ENCODE data around the gene RCAN2.
"Not testable (repeated sequence)": the region's sequence is repeated elsewhere in the genome, so short reads cannot be mapped to it uniquely, and the experiment has no call there.

The RCAN2 gene

DNA sequence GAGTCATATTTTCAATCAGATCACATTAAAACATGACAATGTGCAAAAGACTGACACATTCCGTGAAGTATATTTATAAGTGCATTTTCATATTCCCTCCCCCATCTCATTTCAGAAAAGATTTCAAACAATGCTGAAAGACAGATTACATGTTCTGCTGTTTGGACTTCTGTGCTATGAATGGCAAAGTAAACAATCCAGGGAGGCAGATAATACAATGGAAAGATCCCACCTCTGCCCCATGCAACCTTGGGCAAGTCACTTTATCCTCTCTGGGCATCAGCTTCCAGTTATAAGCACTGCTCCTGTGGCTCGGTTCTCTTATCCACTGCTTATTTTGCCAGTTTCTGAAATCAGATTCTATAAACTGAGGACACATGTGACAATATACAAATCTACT, 110.2 kb downstream of the RCAN2 start:
- peak; percentile 44 for DNase-seq

DNA sequence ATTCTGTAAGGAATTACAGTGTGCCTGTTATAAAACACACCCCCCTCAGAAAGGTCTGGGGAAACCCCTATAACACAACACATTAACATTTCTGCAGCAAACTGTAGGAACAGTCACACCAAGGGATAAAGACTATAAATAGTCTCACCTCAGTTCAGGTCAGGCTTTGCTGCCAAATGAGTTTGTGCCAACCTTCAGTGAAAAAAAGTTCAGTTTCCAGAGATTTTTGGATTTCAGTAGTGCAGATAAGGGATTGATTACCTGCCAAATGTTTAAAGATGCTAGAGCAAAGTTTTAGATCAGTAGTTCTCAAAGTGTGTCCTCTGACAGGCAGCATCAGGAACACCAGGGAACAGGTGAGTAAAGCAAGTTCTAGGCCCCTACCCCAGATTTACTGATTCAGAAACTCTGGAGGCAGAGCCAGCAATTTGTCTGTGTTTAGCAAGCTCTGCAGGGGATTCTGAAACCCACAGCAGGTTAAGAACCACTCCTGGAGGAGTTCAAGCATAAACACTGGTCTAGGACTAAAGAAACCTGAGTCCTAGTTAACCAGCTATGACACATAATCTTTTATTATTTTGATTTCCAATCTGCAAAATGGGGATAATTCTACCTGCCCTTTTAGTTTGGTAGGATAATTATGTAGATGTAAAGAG, 111.0 kb downstream of the RCAN2 start:
- DNase-seq = peak; percentile 31

DNA sequence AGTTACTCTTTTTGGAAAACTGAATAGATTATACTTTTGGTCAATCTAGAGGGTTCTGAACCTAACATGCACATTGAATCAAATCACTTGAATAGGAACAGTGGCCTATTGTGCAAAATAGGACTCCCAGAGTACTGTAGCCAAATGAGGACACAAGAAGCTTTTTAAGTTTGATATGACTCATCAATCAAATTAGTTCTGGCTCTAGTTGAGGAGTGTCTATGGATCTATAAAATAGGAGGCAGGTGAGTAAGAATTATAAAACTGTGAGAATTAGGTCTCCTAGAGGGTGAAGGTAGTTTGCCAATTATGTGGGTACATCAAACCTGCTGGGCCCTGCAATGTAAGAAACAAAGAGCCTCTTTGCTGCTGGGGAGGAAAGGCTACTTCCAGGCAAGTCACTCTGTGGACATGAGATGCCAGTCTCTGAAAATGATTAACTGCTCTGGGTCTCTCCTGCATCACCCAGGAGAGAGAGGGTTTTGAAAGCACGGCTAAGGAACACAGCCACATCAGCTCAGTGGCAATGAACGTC, 112.3 kb downstream of the RCAN2 start:
- DNase-seq = no peak

DNA sequence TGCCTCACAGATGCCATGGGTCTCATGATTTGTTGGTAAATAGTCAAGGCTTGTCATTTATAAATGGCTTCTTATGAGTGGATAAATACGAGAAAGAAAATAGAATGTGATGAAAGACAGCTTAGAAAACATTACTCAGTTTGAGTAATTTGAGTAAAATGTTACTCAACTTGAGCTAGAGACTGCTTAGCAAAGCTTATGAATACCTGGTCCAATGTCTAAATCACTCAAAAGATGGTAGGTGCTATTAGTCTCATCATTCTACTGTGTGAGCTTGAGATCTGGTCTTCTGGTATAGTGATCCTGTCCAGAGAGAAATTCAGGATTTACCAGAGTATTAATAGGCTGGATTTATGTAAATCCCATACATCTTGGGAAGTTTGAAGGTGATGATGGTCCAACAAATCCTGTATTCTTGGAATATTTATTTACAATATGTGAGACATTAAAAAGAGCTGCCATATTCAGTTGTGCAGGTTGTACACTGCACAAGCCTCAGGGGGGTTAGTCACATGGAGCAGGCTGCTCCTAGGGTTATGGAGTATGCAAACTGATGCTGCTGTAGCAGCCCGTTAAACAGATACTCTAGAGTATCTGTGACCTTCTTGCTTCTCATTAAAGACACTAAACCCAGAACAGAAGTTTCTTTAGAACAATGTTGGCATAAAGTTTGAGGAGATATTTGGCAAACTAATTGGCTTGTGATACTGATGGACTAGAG, 112.9 kb downstream of the RCAN2 start:
- DNase-seq = no peak

DNA sequence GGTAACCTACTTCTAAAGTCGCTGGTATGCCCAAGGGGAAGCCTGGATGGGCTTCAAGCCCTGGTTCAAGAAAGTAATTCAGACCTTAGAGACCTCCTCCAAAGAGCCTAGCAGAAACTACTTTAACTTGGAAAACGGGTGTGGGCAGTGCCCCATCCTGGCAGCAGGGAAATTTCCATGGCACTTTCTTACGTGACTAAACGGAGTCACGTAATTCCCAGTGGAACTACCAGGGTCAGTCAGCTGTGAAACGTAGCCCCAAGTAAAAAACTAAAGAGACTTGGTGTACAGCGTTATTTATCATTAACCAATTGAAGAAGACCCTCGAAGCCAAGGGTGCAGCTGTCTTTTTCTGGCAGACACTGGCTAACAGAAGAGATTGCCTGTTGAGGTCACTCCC, 114.0 kb downstream of the RCAN2 start:
- DNase-seq = no peak

DNA sequence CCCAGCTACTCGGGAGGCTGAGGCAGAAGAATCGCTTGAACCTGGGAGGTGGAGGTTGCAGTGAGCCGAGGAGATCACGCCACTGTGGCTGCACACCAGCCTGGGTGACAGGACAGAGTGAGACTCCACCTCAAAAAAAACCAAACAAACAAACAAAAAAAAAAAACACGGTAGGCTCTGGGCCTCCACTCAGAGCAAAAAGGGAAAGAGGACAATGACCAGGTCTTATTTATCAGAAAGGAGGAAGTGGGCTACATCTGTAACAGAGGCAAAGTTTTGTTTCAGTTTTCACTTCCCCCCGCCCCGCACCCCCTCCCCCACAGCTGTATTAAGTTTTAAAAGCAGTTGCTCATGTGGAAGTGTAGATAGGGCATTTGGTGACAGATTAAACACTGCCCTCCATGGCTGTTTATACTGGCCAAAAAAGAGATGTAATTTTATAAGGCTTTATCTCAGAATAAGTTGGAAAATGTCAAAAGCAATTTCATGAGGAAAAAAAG, 114.6 kb downstream of the RCAN2 start:
- DNase-seq = no peak

DNA sequence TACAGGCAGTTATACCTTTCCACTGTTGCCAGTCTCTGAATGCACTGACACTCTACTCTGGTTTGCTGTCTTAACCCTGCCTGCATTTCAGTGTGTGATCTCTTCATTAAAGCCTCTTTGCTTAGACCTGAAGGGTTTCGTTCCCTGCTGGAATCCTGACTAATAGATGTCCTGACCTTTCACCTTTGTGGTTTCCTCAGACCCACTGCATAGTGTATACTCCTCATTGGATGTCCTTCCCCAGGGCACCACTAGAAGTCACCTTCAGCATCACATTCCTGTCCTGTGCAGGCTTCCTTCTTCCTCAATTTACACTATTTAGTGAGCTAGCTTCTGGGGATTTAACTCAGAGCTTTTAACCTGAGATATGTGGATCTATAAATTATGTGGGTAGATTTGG, 120.6 kb downstream of the RCAN2 start:
- no peak for DNase-seq

DNA sequence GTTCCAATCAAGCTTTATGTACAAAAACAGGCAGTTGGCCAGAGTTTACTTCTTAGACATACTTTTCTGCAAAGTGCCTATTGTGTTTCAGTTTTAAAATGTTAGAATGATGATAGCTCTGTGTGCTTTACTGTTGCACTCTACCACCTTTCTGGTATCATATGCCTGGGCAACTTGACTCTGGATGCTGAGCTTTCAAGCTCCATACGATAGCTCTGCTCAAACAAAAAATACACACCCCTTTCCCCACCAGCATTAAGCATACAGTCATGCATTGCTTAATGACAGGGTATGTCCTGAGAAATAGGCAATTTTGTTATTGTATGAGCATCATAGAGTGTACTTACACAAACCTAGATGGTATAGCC, 123.1 kb downstream of the RCAN2 start:
- DNase-seq = no peak

DNA sequence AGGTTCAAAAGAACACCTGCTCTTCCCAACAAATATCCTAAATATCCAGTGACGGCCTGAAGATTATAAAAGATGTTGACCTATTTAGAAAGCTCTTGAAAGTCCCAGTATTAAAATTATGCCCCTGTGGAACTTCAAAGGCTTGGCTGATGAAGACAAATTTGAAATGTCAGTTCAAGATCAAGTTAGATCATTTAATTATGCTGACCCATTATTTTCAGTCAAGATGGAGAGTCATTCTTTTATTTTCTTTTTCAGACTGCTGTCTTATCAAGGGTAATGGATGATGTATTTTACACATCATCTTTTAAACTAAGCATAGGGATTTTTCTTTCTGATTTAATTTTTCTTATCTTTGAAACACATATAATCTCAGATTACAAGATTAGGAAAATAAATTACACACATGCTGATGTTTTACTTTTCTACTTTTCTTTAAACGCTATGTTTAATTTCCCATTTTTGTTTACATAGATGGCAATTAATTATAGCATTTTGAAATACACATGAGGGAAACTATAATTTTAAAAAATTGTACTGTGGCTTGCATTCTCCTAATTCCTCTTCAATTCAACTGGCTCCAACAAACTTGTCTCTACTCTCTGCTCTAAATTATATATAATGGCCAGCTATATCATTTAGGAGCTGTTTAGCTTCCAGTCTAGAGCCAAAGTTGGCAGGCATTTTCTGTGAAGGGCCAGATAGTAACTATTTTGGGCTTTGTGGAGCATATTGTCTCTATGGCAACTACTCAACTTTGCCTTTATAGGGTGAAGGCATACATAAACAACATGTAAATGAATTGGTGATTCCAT, 123.7 kb downstream of the RCAN2 start:
- peak; percentile 58 for DNase-seq

DNA sequence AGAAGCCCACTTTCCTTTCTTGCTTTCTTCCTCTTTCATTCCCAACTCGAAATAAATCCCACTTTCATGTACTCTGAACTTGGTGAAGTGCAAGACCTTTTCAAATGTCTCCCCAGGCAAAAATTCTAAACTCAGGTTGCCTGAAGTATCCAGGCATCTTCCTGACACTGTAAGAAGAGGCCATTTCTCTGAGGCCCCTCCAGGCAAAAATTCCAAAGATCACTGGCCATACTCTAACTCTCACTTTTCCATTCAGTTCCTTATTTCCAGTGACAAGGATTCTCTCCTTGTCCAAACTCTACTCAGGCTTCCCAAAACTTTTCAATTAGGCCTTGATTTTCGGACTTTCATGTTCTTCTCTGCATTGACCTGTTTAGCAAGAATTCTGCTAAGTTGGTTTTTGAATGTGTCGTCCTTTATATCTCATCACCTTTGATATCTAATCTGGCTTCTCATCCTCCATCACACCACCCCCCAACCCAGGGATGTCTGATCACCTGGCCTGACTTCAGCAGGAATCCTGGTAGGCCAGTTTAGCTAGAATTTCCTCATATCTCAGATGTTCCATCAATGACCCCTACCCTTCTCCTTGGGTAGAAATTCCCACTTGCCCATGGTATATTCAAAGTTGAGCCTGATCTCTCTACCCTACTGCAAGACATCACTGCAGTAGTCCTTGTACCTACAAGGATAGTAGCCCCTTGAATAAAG, 124.9 kb downstream of the RCAN2 start:
- DNase-seq = no peak

DNA sequence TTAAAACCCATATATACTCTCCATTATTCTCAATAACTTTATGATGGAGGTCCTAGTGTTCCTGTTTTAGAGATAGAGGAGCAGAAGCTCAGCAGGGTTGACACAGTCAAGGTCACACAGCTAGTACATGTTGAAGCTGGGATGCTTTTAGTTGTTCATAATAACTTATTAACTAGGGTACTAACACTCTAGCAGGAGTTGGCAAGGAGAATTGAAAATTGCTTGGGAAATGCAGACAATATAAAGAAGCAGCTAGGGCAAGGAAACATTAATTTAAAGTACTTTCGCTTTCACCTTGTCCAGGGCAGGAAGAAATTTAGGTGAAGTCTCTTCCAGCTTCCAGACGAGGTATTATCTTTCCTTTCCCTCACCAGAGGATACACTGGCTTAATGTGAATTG, 133.7 kb downstream of the RCAN2 start:
- no peak for DNase-seq

DNA sequence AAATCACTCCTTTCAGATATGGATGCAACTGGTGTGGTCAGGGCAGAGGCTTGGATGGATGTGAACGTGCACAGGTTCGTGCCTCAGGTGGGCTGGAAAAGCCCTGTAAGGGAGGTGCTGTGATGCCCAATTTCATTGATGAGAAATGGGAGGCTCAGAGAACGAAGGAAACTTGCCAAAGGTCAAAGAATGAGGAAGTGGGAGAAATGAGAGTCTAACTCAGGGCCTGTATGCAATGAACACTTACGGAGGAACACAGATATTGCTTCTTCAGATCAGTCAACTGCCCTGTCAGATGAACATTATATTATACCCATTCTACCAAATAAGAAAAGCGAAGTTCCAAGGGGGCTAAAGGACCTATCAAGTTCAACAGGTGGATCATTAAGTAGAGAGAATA, 134.7 kb downstream of the RCAN2 start:
- no peak for DNase-seq

DNA sequence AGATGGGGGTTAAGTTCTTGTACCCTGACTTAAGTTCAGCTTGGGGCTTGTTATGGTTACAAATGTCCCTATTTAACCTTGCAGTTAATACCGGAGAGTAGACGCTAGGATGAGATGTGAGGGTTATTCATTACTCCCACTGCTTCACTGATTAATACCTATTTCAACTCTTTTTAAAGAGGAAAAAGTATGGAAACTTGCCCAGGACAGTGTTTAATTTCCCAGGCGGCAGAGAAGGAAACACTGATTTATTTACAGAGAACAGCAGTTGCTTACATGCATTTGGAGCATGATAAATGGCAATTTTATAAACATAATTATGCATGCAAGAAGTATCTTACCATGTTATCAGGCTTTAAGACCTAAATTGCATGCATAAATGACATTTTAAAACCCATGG, 137.7 kb downstream of the RCAN2 start:
- DNase-seq = no peak

DNA sequence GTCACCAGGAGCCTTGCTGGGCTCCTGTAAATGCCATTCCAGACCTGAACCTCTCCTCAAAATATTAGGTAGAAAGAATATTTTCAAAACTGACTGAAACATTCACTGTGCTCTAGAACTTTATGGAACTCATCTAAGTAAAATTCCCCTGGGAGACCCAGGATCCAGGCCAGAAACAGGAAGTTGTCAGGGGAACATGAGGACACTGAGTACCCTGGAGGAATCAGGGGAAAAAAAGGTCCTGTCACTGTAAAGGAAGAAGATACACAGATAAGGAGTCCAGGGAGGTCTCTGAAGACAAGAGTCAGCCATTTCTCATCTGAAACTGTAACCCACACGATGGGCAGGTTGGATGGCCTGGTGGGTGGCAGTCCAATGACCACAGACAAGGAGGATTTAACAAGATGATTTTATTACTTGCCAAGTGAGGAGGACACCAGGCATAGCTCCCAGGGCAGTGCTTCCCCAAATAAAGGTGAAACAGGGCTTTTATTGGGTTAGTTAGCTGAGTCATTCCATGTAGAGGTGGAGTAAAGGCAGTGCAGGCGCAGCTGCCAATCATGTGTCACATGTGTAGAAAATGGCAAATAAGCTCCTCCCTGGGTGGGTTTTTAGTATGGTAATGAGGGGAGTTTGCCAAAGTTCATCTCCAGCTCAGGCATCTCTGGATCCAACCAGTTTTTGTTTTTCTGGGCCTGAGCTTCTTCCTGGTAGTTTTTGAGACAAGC, 138.5 kb downstream of the RCAN2 start:
- DNase-seq = no peak

DNA sequence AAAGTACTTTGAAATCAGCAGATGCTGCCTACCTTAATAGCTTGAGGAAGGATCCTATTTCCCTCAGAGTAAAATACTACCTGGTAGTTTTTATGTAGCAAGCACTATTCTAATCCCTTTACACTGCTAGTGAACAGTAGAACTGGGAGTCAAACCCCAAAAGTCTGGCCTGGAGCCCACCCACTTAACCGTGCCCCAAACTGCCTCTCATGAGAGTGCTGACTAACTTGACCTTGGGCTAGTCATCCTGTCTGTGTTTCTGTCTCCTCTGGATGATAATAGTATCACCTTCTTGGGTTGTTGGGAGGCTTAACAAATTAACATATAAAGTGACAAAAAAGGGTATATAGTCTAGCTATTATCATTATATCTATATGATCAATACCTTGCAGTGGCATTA, 140.5 kb downstream of the RCAN2 start:
- DNase-seq = no peak

DNA sequence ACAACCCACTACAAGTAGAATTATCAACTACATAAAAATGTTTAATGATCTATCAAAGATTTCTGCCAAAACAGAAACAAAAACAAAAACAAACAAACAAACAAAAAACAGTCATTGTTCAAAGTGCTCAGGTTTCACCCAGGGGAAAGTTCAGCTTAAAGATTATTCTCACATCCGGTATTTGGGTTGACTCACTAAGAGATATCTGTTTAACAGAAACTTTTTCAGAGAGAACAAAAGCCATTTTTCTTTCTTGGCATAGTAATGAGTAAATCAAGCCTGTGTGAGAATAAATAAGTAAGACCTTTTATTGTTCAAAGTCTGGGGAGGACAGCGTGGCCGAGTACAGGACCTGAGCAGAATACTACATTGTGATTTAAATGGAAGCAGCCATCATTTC, 143.6 kb downstream of the RCAN2 start:
- DNase-seq = no peak

DNA sequence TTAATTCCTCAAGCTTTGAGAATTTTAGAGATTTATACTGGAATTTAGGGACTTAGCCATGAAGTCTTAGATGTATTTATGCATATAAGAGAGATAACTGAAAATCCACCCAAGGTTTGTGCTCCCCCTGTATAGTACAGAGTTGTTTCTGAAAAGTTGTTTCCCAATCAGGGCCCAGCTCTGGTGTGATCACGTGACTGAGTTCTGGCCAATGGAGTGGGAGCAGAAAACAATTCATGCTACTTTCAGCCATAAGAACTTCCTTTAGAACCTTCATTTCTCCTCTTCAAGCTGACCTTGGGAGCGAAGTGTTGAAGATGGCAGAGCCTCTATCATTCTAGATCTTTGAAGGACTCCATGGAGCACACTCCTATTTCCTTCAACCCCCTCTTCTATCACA, 151.0 kb downstream of the RCAN2 start:
- DNase-seq = no peak

DNA sequence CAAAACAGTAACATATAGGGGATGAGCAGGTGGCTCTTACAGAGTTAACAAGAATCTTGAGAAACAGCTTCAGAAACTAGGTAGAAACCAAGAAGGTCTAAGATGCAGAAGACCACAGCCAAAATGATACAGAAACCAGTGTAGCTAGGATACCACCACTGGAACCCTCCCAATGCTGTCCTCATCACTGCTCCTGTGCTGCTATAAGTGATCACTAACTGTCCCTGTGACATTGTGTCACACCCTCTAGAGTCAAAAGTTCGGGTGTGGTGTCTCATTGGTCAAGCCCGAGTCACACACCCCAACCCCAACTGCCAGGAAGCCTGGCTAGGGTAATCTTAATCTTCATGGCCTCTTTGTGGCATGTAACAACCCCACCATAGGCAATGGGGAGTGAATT, 153.1 kb downstream of the RCAN2 start:
- no peak for DNase-seq

DNA sequence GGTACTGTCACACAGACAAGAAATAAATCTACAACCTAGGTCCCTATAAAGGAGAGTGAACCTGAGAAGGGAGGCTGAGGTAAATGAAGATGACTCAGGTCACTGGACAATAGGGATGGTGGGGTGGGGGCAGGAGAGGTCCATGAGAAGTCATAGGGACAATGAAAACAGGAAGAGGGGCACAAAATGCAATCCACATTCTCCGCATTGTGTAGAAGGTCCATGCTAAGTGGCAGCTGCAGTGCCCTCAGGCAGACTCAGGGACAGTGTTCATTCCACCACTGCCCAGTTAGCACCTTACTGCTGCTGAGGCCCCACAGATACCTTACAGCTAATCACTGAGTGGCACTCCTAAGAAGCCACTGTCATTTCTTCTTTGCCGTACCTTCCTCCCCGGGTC, 156.8 kb downstream of the RCAN2 start:
- no peak for DNase-seq

DNA sequence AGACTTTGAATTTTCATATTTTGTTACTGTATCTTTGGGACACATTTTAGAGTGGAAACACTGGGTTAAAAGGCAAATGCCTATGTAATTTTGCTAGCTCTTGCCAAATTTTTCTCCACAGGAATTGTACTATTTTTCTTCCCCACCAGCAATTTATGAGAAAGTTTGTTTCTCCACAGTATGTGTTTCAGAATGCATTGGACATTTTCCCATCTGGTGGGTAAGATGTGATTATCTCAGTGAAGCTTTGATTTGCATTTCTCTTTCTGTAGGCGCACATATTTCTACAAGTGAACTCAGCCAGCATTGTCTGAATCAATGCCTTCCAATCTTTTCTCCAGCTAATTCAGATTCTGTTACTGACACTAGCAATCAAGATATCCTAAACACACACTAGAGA, 157.8 kb downstream of the RCAN2 start:
- DNase-seq = no peak

DNA sequence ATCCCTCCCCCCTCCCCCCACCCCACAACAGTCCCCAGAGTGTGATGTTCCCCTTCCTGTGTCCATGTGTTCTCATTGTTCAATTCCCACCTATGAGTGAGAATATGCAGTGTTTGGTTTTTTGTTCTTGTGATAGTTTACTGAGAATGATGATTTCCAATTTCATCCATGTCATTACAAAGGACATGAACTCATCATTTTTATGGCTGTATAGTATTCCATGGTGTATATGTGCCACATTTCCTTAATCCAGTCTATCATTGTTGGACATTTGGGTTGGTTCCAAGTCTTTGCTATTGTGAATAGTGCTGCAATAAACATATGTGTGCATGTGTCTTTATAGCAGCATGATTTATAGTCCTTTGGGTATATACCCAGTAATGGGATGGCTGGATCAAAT, 158.8 kb downstream of the RCAN2 start:
- DNase-seq = not testable (repeated sequence)

DNA sequence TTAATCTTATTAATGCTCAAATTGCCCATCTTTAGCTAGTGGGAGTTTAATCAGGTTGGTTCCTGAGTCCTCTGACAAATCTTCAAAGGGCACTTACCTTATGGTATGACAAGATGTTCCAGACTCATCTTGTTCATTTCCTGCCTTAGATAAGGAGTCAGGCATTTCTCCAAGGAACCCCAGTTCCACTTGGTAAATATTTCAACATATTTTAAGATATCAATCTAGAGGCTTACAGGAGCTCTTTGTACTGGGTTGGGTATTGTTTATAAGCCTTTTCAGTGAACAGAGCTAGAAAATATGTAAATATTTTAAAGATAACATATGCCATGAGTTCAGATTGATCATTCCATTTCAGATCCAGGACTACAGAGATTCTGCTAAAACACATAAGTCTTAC, 159.8 kb downstream of the RCAN2 start:
- DNase-seq = no peak

Measured in NCI-H1092 treated with DMSO at 0.1 percent for 48 hours (cell line).